GM19468 (cell line): Measurements from ENCODE around the gene TAL1.
"Not testable (repeated sequence)": the region's sequence is repeated elsewhere in the genome, so short reads cannot be mapped to it uniquely, and the experiment has no call there.

ENCODE experiments used
- ATAC-seq: cut with Tn5 transposase; IDR thresholded peaks from one replicate; pipeline ENCODE4 v1.9.1; 2021; ENCODE audit warnings: mild to moderate bottlenecking, moderate library complexity, moderate number of reproducible peaks; ENCODE audit not compliant: unreplicated experiment; ENCODE audit errors: extremely low read depth

The TAL1 gene

DNA sequence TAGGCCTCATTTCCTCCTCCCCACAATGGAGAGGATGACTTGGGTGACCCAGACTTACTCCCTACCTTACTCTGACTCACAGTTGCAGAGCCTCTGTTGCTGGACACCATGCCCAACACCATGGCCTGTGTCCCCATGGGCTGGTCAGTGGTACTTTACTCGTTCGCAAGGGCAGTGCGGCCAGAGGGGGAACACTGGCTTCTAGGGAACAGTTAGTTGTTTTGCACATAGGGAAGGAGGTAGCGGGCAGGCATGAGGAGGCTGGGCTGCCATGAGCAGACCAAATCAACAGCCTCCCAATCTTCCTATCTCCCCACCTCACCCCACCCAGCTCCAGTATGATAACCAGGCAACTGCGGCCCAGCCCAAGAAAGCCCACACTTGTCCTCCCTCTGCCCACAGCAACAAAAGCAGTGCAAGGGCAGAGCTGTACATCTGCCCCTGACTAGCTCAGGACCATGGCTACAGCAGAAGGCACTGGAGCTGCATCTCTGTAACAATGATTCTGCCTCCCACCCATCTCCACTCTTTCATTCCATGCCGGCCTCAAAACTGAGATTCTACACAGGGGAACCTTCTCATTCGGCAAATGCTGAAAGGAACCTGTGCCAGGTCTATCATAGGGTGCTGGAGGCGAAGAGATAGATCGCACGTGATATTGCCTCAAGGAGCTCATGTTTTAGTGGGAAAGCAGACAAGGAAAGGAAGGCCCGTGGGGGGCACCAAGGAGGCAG lies 18.6 kb downstream of the TAL1 start:
- no peak for ATAC-seq

DNA sequence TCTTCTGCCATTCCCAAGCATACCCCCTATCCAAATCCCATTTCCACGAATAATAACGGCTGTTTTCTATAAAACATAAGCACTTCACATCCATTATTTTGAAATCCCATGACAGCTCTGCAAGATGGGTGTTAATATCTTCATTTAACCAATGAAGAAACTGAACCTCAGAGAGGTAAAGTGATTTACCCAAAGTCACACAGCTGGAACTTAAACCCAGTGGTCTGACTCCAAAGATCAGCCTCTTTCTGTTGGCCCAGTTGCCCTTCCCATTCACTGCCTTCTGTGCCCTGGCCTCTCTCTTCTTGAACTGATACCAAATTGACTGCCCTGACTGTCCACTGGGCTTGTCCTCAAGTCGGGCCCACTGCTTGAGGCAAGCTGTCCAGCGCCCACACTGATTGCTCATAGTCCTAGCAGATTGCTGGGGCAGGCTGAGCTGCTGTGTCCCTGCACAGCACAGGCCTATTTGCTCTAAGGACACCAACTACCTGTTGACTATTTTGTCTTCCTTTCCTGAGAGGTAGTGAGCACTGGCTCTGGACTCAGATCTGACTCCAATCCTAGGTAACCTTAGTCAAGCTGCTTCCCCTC lies 19.3 kb downstream of the TAL1 start:
- no peak for ATAC-seq

DNA sequence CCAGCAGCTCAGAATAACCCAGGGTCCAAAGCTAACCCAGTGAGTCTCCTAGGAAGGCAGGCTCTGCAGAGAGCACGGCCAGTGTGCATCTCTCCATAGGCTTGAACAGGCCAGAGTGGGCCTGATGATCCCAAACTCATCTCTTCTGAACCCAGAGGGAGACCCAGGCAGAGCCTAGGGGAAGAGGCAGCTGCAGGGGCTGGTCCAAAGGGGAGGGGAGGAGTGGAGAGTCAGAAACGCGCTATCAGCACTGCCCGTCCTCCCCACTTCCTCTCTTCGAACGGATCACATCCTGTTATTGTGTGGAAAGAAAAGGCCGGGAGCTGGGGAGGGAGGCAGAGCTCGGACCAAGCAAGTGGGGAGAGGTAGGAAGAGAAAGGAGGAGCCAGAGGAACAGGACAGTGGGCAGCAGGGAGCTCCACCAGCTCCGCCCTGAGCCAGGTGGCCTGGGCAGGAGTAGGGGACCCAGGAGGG lies 20.2 kb downstream of the TAL1 start:
- ATAC-seq: no peak

GRCh38 chr1:47210666-47211065 lies 21.4 kb downstream of the TAL1 start:
- no peak for ATAC-seq

DNA sequence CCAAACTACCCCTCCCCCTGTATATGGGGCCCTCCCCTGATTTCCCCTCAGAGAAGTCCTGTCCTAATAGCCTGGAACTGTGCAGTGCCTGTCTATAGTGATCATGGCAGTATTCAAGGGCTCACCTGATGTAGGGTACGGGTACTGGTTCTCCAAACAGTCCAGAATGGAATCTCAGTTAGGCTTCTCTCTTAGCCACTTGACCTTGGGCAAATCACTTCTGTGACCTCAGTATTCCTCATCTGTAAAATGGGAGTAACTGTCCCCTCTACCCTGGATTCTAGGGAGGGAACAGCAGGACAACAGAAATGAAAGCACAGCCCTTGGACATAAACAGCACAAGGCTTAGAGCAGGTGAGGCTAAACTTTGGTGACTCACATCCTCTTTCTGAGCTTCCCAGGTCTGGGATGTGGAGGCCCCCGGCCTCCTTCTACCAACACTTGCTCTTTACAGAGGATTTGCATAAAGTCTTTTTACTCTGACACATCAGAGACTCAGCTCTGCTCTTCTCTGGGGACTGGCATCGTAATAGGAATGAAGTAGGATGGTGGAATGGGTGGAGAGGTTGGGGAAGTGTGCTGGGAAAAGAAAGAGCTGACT lies 22.2 kb downstream of the TAL1 start:
- no peak for ATAC-seq

DNA sequence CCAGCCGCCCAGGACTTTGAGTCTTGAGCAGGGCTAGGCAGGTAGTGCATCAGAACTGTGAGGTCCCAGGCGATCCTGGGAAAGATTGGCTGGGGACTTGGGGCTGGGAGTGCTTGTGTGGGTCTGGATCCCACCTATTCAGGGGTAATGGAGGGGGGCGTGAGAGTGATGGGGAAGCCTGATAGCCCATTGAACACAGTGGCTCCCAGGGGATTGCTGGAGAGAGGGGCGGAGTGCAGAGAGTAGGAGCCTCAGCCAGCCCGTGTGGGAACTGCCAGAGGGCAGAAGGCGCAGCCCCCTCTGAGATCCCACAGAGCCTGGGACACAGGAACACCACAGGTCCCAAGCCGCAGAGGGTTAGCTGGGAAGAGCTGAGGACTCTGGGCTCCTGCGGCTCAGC lies 22.9 kb downstream of the TAL1 start:
- ATAC-seq: no peak

DNA sequence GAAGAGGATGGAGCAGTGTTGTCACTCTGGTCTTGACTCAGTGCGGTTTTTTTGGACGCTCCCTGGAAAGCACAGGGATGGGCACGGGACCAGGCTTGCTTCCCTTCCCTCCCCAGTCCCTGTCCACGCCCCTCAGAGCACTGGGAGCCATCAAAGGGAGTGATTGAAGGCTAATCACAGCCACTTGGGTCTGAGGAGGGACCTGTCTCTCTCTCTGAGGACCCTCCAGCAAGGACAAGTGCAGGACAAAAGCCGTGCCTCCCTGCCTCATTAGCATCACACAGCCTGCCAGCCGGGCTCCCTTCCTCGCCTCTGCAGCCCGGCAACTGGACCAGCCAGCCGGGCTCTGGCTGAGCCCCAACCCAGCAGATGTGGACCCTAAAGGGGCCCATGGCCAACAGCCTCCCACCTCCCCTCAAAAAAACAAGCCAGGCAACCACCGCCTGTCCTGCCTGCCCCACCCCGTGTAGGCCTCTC lies 23.6 kb downstream of the TAL1 start:
- ATAC-seq: no peak

GRCh38 chr1:47207803-47208373 lies 24.1 kb downstream of the TAL1 start:
- ATAC-seq: no peak

GRCh38 chr1:47205918-47206317 lies 26.1 kb downstream of the TAL1 start:
- ATAC-seq: no peak

GRCh38 chr1:47203504-47203903 lies 28.5 kb downstream of the TAL1 start:
- ATAC-seq: not testable (repeated sequence)

- ATAC-seq: no peak
Observed at GRCh38 chr1:47201179-47201578, 30.8 kb downstream of the TAL1 start.

GRCh38 chr1:47198214-47198613 lies 33.8 kb downstream of the TAL1 start:
- no peak for ATAC-seq

DNA sequence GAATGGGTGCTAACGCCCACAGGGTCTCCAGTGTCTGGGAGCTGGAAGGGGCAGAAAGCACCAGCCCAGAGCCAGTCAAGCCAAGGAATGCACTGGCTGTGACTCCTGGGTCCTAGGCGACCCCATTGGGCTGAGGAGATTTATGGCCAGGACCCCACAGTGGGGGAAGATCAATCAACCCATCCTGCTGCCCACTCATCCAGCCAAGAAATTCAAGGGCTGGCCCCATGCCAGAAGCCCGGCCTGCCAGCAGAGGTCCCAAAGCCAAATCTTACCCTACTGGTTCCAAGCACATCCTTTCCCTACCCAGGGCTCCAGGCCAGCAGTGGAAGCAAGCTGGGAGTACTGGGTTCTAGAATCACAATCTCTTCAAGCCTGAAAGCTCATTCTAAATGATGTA lies 35.4 kb downstream of the TAL1 start:
- no peak for ATAC-seq

- not testable (repeated sequence) for ATAC-seq
Observed at GRCh38 chr1:47195981-47196380, 36.0 kb downstream of the TAL1 start.

- no peak for ATAC-seq
Observed at GRCh38 chr1:47194311-47194710, 37.7 kb downstream of the TAL1 start.

GRCh38 chr1:47193496-47193895 lies 38.5 kb downstream of the TAL1 start:
- not testable (repeated sequence) for ATAC-seq

- ATAC-seq: no peak
Observed at GRCh38 chr1:47192458-47193384, 39.3 kb downstream of the TAL1 start.

DNA sequence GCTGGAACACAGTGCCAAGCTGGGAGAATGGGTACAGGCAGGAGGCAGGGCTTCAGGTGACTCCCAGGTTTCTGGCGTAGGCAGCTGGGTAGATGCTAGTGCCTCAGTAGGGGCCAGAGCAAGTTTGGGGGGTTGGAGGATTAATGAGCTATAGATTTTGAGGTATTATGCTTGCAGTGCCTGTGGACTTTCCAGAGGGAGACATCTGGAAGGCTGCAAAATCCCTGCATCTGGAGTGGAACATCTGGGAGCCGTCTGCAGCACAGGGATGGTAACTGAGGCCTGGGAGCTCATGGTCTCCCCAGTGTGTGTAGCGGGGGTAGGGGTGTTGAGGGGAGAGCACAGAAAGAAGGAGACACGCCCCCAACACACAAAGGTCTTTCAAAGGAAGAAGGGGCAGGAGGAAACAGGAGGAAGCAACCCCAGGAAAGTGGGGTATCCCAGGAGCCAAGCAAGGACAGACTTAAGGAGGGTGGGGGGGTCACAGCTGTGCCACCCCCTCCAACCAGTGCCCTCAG lies 40.0 kb downstream of the TAL1 start:
- no peak for ATAC-seq

- ATAC-seq: no peak
Observed at GRCh38 chr1:47190857-47191256, 41.2 kb downstream of the TAL1 start.

DNA sequence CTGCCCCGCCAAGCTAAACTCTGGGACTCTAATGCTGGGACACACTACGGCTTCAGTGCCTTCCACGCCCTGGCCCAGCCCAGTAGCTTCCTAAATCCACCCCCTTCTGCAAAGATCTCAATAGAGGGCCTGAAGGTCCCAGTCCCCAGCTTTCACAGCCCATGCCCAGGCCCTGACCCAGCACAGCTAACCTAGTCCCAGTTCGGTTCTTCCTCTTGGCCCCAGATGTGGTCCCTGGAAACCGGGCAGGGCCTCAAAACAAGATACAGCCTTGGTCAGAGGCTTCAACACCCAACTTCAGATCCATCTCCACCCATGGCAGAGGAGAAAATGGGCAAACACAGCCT lies 41.5 kb downstream of the TAL1 start:
- no peak for ATAC-seq
